ENCODE measurements around the gene DHCR7.

GRCh38 chr11:71414645-71415044, 33.5 kb downstream of the DHCR7 start:
- no peak for TF ChIP-seq CTCF (IDR thresholded peaks at IDR 0.05; ENCODE audit: insufficient read depth, low read length, poor library complexity, severe bottlenecking)
- TF ChIP-seq EZH2phosphoT487 (conservative IDR thresholded peaks at IDR 0.05; ENCODE audit: low read length): no peak

Data from SU-DHL-6 (cell line).